Epithelial cell of prostate (primary cell): Measurements from ENCODE around the gene LCLAT1.
"Not testable (repeated sequence)": the region's sequence is repeated elsewhere in the genome, so short reads cannot be mapped to it uniquely, and the experiment has no call there.

Experiments
- DNase-seq: peaks from one replicate; pipeline ENCODE4 v3.0.0-alpha.2; 2011; ENCODE audit warnings: low read depth, low spot score
- H3K27ac ChIP-seq: fragments of 450-650 bp; 2 replicates; pipeline ENCODE4 v1.5.1; 2017; ENCODE audit warnings: mild to moderate bottlenecking

LCLAT1 gene

GRCh38 chr2:30448866-30449265 is 1.8 kb downstream of the LCLAT1 start:
- DNase-seq: no peak
- no peak overlapping the region for H3K27ac ChIP-seq

GRCh38 chr2:30450025-30450424 is 3.0 kb downstream of the LCLAT1 start:
- H3K27ac ChIP-seq: no peak overlapping the region
- DNase-seq: no peak

GRCh38 chr2:30453498-30453897 is 6.5 kb downstream of the LCLAT1 start:
- H3K27ac ChIP-seq: no peak overlapping the region
- no peak for DNase-seq

GRCh38 chr2:30454571-30454970 is 7.5 kb downstream of the LCLAT1 start:
- DNase-seq: no peak

GRCh38 chr2:30455114-30455738 is 8.2 kb downstream of the LCLAT1 start:
- no peak overlapping the region for H3K27ac ChIP-seq
- no peak for DNase-seq

More at GRCh38 chr2:30454571-30454970, 7.5 kb downstream of the LCLAT1 start:
- no peak overlapping the region for H3K27ac ChIP-seq

GRCh38 chr2:30456106-30456505 is 9.1 kb downstream of the LCLAT1 start:
- DNase-seq: no peak
- no peak overlapping the region for H3K27ac ChIP-seq

GRCh38 chr2:30456579-30456978 is 9.5 kb downstream of the LCLAT1 start:
- no peak overlapping the region for H3K27ac ChIP-seq
- DNase-seq: no peak

GRCh38 chr2:30457296-30457695 is 10.2 kb downstream of the LCLAT1 start:
- DNase-seq: no peak
- H3K27ac ChIP-seq: no peak overlapping the region

- DNase-seq: no peak
Observed at GRCh38 chr2:30459140-30459539, 12.1 kb downstream of the LCLAT1 start.

GRCh38 chr2:30462131-30462857 is 15.2 kb downstream of the LCLAT1 start:
- no peak overlapping the region for H3K27ac ChIP-seq

More at GRCh38 chr2:30459140-30459539, 12.1 kb downstream of the LCLAT1 start:
- H3K27ac ChIP-seq: no peak overlapping the region

GRCh38 chr2:30463535-30463934 is 16.5 kb downstream of the LCLAT1 start:
- no peak overlapping the region for H3K27ac ChIP-seq
- DNase-seq: no peak

More at GRCh38 chr2:30462131-30462857, 15.2 kb downstream of the LCLAT1 start:
- no peak for DNase-seq

GRCh38 chr2:30464544-30465170 is 17.6 kb downstream of the LCLAT1 start:
- no peak for DNase-seq
- no peak overlapping the region for H3K27ac ChIP-seq

GRCh38 chr2:30465171-30465545 is 18.1 kb downstream of the LCLAT1 start:
- no peak overlapping the region for H3K27ac ChIP-seq
- no peak for DNase-seq

GRCh38 chr2:30466216-30466615 is 19.2 kb downstream of the LCLAT1 start:
- no peak for DNase-seq
- H3K27ac ChIP-seq: no peak overlapping the region

- not testable (repeated sequence) for H3K27ac ChIP-seq, DNase-seq
Observed at GRCh38 chr2:30467062-30467826, 20.2 kb downstream of the LCLAT1 start.

- no peak overlapping the region for H3K27ac ChIP-seq
- no peak for DNase-seq
Observed at GRCh38 chr2:30470426-30470825, 23.4 kb downstream of the LCLAT1 start.

GRCh38 chr2:30472326-30472725 is 25.3 kb downstream of the LCLAT1 start:
- no peak for DNase-seq

GRCh38 chr2:30475542-30475941 is 28.5 kb downstream of the LCLAT1 start:
- DNase-seq: no peak
- H3K27ac ChIP-seq: no peak overlapping the region

More at GRCh38 chr2:30472326-30472725, 25.3 kb downstream of the LCLAT1 start:
- no peak overlapping the region for H3K27ac ChIP-seq

GRCh38 chr2:30476636-30477035 is 29.6 kb downstream of the LCLAT1 start:
- H3K27ac ChIP-seq: no peak overlapping the region
- DNase-seq: no peak

GRCh38 chr2:30480703-30481322 is 33.8 kb downstream of the LCLAT1 start:
- no peak for DNase-seq
- no peak overlapping the region for H3K27ac ChIP-seq
